ENCODE measurements around the gene PIPOX. TPM values are rescaled to one million over a fixed set of nuclear protein-coding genes. Genes with fewer than 3 reads are reported as not detected.

PIPOX gene
- total and polyA plus RNA-seq, 2 donors (not counting 3 experiments of a cell fraction or from before 2014, with no cell fraction given): 0.62 to 2.5 TPM

DNA sequence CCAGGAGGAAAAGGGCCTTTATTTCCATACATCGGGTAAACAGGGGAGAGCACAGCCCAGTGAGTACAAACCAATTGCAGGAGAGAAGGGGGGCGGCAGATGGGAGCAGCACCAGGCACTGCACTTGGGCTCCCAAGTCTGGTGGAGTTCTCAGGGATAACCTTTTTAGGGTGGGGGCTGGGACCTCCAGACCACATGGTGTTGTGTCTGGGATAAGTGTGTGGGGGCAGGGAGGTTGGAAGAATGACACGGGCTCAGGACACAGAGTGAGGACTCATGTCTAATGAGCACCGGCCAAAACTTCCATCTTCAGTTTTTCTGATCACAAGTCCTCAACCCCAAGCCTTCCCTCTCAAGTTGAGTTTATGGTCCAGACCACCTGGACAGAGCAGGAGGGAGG lies 30.6 kb downstream of the PIPOX start:
- H4K20me1 ChIP-seq (replicated peaks; ENCODE audit: control insufficient read depth, extremely low read depth, insufficient read depth, low read length): no peaks in the 10 kb centered on the region
- peaks cover 4 to 8% of the 10 kb centered on the region in 2 experiments for H3K27me3 ChIP-seq (ENCODE audit: control insufficient read depth in 2 of 2, insufficient read depth in 2 of 2, low read length in 2 of 2)
- no peaks in the 10 kb centered on the region for H3K36me3 ChIP-seq (ENCODE audit: control insufficient read depth in 2 of 2, extremely low read depth in 1 of 2, insufficient read depth in 2 of 2, low read length in 2 of 2)
- DNase-seq (ENCODE audit: low read depth, low spot score): no peak
- no peak overlapping the region for H3K27ac ChIP-seq (ENCODE audit: insufficient read depth, low read depth, low read length)
- no peak for FAIRE-seq
- no peak overlapping the region for H3K4me3 ChIP-seq (replicated peaks in 1 of 3; ENCODE audit: insufficient read depth in 1 of 3, low read depth in 1 of 3, low read length in 3 of 3)
- ChIA-PET CTCF (interaction anchor here (2.7 kb wide), 1 partner anchor 43 kb away, joined by 10 read pairs; no protein-coding TSS in a partner anchor), POLR2A (no interaction called here)
- no peaks in the 10 kb centered on the region for H3K4me1 ChIP-seq (ENCODE audit: control insufficient read depth, extremely low read depth, insufficient read depth, low read length)
- H3K9me1 ChIP-seq (replicated peaks; ENCODE audit: control insufficient read depth, extremely low read depth, insufficient read depth, low read length): no peaks in the 10 kb centered on the region
- H3K9me3 ChIP-seq (replicated peaks; ENCODE audit: control insufficient read depth, insufficient read depth, low read length): no peaks in the 10 kb centered on the region
- H3K9ac ChIP-seq (replicated peaks; ENCODE audit: extremely low read depth, insufficient read depth, low read length): no peak overlapping the region
- BruUV-seq (replicated peaks): TSS peak; percentile 67
- intact Hi-C loops (cut with micrococcal nuclease): no loop called here
- no peaks in the 10 kb centered on the region for H3K79me2 ChIP-seq (ENCODE audit: control insufficient read depth, insufficient read depth, low read length)
- dilution Hi-C loops (cut with MboI; ENCODE audit: extremely low pct_ligation_motif_present, low sequenced_read_pairs): no loop called here
- no peak for TF ChIP-seq FOS (IDR thresholded peaks at IDR 0.05; ENCODE audit: borderline replicate concordance, insufficient read depth, low read length)
- TF ChIP-seq, protein P1, sequence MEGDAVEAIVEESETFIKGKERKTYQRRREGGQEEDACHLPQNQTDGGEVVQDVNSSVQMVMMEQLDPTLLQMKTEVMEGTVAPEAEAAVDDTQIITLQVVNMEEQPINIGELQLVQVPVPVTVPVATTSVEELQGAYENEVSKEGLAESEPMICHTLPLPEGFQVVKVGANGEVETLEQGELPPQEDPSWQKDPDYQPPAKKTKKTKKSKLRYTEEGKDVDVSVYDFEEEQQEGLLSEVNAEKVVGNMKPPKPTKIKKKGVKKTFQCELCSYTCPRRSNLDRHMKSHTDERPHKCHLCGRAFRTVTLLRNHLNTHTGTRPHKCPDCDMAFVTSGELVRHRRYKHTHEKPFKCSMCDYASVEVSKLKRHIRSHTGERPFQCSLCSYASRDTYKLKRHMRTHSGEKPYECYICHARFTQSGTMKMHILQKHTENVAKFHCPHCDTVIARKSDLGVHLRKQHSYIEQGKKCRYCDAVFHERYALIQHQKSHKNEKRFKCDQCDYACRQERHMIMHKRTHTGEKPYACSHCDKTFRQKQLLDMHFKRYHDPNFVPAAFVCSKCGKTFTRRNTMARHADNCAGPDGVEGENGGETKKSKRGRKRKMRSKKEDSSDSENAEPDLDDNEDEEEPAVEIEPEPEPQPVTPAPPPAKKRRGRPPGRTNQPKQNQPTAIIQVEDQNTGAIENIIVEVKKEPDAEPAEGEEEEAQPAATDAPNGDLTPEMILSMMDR (IDR thresholded peaks at IDR 0.05; ENCODE audit: extremely low read depth in 1 of 2, insufficient read depth in 1 of 2, low read depth in 1 of 2, low read length in 2 of 2): no peak
- TF ChIP-seq MYC (IDR thresholded peaks at IDR 0.05; ENCODE audit: low read depth, low read length): no peak
- no peak for TF ChIP-seq POLR2AphosphoS5 (IDR thresholded peaks at IDR 0.05; ENCODE audit: insufficient read depth, low read depth, low read length)
- no peak for TF ChIP-seq GATA2 (IDR thresholded peaks at IDR 0.05; ENCODE audit: insufficient read depth, insufficient read length, low read depth, low read length)
- TF ChIP-seq JUN (IDR thresholded peaks at IDR 0.05; ENCODE audit: borderline replicate concordance, insufficient read depth, insufficient read length, low read depth): no peak
- TF ChIP-seq POLR2A (IDR thresholded peaks at IDR 0.05; ENCODE audit: low read depth, low read length): no peak
- TF ChIP-seq EZH2 (IDR thresholded peaks at IDR 0.05; ENCODE audit: borderline replicate concordance, low read depth, low read length, severe bottlenecking): no peak
- TF ChIP-seq, protein P2, sequence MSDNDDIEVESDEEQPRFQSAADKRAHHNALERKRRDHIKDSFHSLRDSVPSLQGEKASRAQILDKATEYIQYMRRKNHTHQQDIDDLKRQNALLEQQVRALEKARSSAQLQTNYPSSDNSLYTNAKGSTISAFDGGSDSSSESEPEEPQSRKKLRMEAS (IDR thresholded peaks at IDR 0.05; ENCODE audit: insufficient read depth, insufficient read length): no peak
- no peak overlapping the region for H3K4me2 ChIP-seq (ENCODE audit: insufficient read depth, low read length)
- H2AFZ ChIP-seq (ENCODE audit: low read depth, low read length): no peak overlapping the region
